Right cardiac atrium (tissue), 5 donors: Measurements from ENCODE around the gene RNF213. TPM values are rescaled to one million over a fixed set of nuclear protein-coding genes. Genes with fewer than 3 reads are reported as not detected.

Source experiments
- ATAC-seq, 2 donors: fragments of 200-7000 bp; cut with Tn5 transposase; one replicate each; pipeline versions ENCODE4 v1.8.0 to v1.9.1; 2020; ENCODE audit warnings: moderate library complexity in 2 of 2, mild to moderate bottlenecking in 1 of 2
- DNase-seq, 3 donors: peaks; one replicate each; pipeline ENCODE4 v3.0.0-alpha.2; 2020
- H3K27ac ChIP-seq: one replicate; pipeline ENCODE4 v1.5.1; 2013; ENCODE audit warnings: mild to moderate bottlenecking, low read length, control low read depth, moderate library complexity
- H3K27me3 ChIP-seq: one replicate; pipeline ENCODE4 v1.6.1; 2013; ENCODE audit not compliant: control insufficient read depth, insufficient read depth
- H3K4me1 ChIP-seq: one replicate; pipeline ENCODE4 v1.6.1; 2013; ENCODE audit warnings: low read length; ENCODE audit not compliant: control insufficient read depth, insufficient read depth
- H3K4me3 ChIP-seq: one replicate; pipeline ENCODE4 v1.5.1; 2013; ENCODE audit warnings: low read length, control low read depth
- H3K9me3 ChIP-seq: one replicate; pipeline ENCODE4 v1.6.1; 2013; ENCODE audit warnings: low read length; ENCODE audit not compliant: control insufficient read depth
- WGBS: extraction: QIAGEN DNeasy Blood & Tissue Kit; methylation state at CpG from one replicate; pipeline ENCODE4 v1.1.7; 2013; 5-methylcytosine and 5-hydroxymethylcytosine counted together
- intact Hi-C, 4 donors: fragments of 100-400 bp; cut with DNase I; formaldehyde crosslinking; loops; one replicate each; pipeline versions ENCODE4 v1.11.0 to v1.14.0; 2022 to 2023
- polyA plus RNA-seq: library from polyadenylated mRNA; stranded (reverse); fragments of 200-250 nt; gene quantifications from one replicate; pipeline ENCODE4 v1.2.3, GENCODE V29; 2013
- total RNA-seq, 4 donors: library from RNA; stranded (reverse); fragmentation: NEBNext Ultra II Directional; extraction: Animal tissue kit (Norgen Biotek cat#: 25700); gene quantifications; one replicate each; pipeline ENCODE4 v1.2.1, GENCODE V29; 2021
- donor health status: healthy with polysubstance abuse.
- donor health status: DM: no; HTN: yes; CAD: no.
- donor health status: DM: no; HTN: no; CAD: no.
- donor health status: DM: no; HTN: yes; CAD: no; lungs with severe emphysema.
- donor health status: DM: yes; HTN: yes; CAD: no.

The RNF213 gene
- total and polyA plus RNA-seq, 5 donors: 28.7 to 49.7 (median 43.0) TPM

DNA sequence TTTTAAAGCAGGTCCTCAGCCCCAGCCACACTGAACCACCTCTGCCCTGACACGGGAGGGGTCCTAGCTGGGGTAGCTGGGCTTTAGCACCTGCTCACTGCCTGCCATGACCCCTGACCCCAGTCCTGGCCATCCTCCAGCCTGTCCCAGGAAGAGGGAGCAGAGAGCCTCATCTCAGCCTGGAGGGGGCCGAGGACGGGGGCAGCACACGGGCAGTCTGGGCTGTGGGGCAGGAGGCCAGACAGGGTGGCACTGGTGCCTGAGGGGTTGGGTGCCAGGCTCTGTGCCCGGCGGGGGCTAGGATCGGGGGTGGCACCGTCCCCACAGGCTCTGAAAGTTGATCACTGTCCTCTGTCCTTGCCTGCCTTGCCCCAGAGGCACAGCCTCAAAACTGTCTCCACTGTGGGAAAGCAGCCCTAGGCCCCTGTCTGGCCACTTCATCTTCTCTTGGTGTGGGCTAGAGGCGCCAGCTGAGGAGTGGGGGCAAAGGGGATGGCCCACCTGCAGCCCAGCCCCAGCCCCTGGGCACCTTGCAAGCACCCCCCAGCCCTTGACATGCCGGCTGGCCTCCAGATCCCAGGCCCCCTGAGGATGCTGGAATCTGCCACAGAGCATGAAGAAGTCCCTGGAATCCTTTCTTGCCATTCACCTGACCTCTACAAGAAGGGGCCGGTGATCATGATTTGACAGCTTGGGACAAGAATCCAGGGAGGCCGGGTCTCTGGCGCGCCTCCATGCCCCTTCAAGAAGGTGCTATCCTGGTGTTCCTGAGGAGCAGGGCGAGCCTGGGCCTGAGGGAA lies 170.0 kb downstream of the RNF213 start:
- Histone ChIP-seq H3K4me3 (no peak overlapping the region), H3K9me3 (no peaks in the 10 kb centered on the region), H3K27me3 (no peaks in the 10 kb centered on the region), H3K4me1 (no peaks in the 10 kb centered on the region), H3K27ac (no peak overlapping the region)
- WGBS: 91% methylated on average over 15 of the region's 15 CpGs
- intact Hi-C loops: loop anchor here in 1 of 4 donors (10.0 kb wide), 1 partner anchor 144 kb away; no protein-coding TSS in a partner anchor
- peak in 2 of 3 donors; percentile 12 to 32 for DNase-seq
- ATAC-seq: no peak

DNA sequence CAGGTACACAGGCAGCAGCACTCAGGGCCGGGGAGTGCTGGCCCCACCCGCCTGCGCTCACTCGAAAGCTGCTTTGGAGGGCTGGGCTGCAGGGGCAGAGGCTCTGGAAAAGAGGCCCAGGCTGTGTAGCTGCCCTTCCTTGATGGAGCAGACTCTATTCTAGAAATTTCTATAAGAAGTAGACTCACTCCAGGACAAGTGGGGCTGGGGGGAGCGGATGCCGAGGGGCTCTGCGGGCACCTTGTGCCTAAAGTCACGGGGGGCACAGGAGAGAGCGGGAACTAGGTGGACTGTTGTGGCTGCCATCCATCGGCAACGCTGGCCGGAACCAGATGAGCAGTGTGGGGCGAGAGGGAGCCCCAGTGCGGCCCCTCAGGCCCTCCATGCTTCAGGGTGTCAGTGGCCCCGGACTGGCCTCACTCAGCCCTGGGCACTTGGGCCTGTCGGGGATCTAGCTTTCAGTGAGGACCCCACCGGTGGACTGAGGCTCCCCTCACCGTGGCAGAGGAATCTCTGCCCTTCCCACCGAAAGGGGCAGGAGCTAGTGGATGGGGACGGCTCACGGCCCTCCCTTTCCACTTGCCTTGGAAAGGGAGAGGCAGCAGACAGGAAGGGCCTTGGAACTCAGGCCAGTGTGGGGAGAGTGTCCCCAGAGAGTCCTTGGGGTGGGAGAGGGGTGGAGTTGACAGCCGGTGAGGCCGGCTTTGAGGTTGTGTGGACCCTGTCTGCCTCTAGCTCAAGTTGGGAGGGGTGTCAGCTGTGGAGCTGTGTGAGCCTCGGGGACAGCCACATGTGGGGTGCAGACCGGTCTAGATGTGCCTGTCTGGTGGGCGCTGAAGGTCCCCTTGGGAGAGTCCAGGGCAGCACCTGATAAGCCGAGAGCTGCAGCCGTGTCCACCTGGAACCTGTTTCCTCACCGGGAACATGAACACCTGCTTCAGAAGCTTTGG lies 170.9 kb downstream of the RNF213 start:
- intact Hi-C loops: loop anchor here in 1 of 4 donors (10.0 kb wide), 1 partner anchor 143 kb away; no protein-coding TSS in a partner anchor
- ATAC-seq: no peak
- no peaks in the 10 kb centered on the region for H3K27me3 ChIP-seq
- 88% methylated on average over 29 of the region's 29 CpGs for WGBS
- H3K4me1 ChIP-seq: no peaks in the 10 kb centered on the region
- peak in 2 of 3 donors; percentile 4 to 39 for DNase-seq
- no peak overlapping the region for H3K27ac ChIP-seq
- no peak overlapping the region for H3K4me3 ChIP-seq
- no peaks in the 10 kb centered on the region for H3K9me3 ChIP-seq

- Histone ChIP-seq H3K27me3 (no peaks in the 10 kb centered on the region), H3K9me3 (no peaks in the 10 kb centered on the region), H3K4me3 (no peak overlapping the region), H3K27ac (no peak overlapping the region), H3K4me1 (no peaks in the 10 kb centered on the region)
- ATAC-seq: no peak
- WGBS: 81% methylated on average over 15 of the region's 15 CpGs
- intact Hi-C loops: loop anchor here in 1 of 4 donors (10.0 kb wide), 1 partner anchor 142 kb away; no protein-coding TSS in a partner anchor
- DNase-seq: peak in 2 of 3 donors; percentile 6 to 55
Measured at GRCh38 chr17:80432350-80432955, 171.8 kb downstream of the RNF213 start.

- ATAC-seq (no peak), DNase-seq (peak in 2 of 3 donors; percentile 6 to 31)
- Histone ChIP-seq H3K27me3 (no peaks in the 10 kb centered on the region), H3K27ac (no peak overlapping the region), H3K4me3 (no peak overlapping the region), H3K9me3 (no peaks in the 10 kb centered on the region), H3K4me1 (no peaks in the 10 kb centered on the region)
- intact Hi-C loops: loop anchor here in 1 of 4 donors (10.0 kb wide), 1 partner anchor 142 kb away; no protein-coding TSS in a partner anchor
- WGBS: 89% methylated on average over 6 of the region's 6 CpGs
Measured at GRCh38 chr17:80432961-80433550, 172.4 kb downstream of the RNF213 start.

GRCh38 chr17:80433916-80434666 lies 173.4 kb downstream of the RNF213 start:
- no peaks in the 10 kb centered on the region for H3K9me3 ChIP-seq
- ATAC-seq (no peak), DNase-seq (peak in 1 of 3 donors; percentile 7)
- WGBS: 80% methylated on average over 12 of the region's 12 CpGs
- no peaks in the 10 kb centered on the region for H3K27me3 ChIP-seq
- intact Hi-C loops: loop anchor here in 1 of 4 donors (10.0 kb wide), 1 partner anchor 141 kb away; no protein-coding TSS in a partner anchor
- H3K4me3 ChIP-seq: no peak overlapping the region
- H3K4me1 ChIP-seq: no peaks in the 10 kb centered on the region
- no peak overlapping the region for H3K27ac ChIP-seq

GRCh38 chr17:80437532-80437931 lies 176.9 kb downstream of the RNF213 start:
- intact Hi-C loops: loop anchor here in 1 of 4 donors (10.0 kb wide), 1 partner anchor 137 kb away; no protein-coding TSS in a partner anchor
- DNase-seq (no peak), ATAC-seq (no peak)
- Histone ChIP-seq H3K4me1 (no peaks in the 10 kb centered on the region), H3K9me3 (no peaks in the 10 kb centered on the region), H3K27me3 (no peaks in the 10 kb centered on the region), H3K4me3 (no peak overlapping the region), H3K27ac (no peak overlapping the region)
- 84% methylated on average over 10 of the region's 10 CpGs for WGBS

- H3K9me3 ChIP-seq: no peaks in the 10 kb centered on the region
- H3K4me1 ChIP-seq: no peaks in the 10 kb centered on the region
- no peak overlapping the region for H3K27ac ChIP-seq
- no peaks in the 10 kb centered on the region for H3K27me3 ChIP-seq
- ATAC-seq (no peak), DNase-seq (peak in 1 of 3 donors; percentile 31)
- H3K4me3 ChIP-seq: no peak overlapping the region
- intact Hi-C loops: loop anchor here in 1 of 4 donors (10.0 kb wide), 1 partner anchor 136 kb away; no protein-coding TSS in a partner anchor
- 97% methylated on average over 5 of the region's 5 CpGs for WGBS
Measured at GRCh38 chr17:80438806-80439205, 178.2 kb downstream of the RNF213 start.

DNA sequence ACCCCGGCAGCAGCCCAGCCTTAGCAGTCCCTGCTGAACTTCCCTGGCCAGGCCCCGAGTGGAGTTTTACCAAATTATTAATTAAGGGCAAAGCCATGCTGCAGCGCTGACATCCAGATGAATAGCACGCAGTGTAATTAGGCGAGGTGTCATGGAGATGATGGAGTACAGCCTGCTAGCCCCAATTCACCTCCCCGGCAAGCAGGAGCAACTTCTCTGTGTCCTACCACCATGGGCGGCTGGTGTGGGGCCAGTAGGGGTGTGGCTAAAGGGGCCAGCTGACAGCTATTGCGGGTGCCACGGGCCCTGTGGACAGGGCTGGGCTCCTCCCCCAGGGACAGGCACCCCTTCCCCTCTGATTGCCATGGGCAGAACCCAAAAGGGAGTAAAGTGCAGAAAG lies 178.8 kb downstream of the RNF213 start:
- intact Hi-C loops: loop anchor here in 1 of 4 donors (10.0 kb wide), 1 partner anchor 135 kb away; no protein-coding TSS in a partner anchor
- Histone ChIP-seq H3K4me3 (no peak overlapping the region), H3K4me1 (no peaks in the 10 kb centered on the region), H3K9me3 (no peaks in the 10 kb centered on the region), H3K27ac (no peak overlapping the region), H3K27me3 (no peaks in the 10 kb centered on the region)
- no peak for DNase-seq
- no peak for ATAC-seq
- WGBS: 71% methylated on average over 9 of the region's 9 CpGs

DNA sequence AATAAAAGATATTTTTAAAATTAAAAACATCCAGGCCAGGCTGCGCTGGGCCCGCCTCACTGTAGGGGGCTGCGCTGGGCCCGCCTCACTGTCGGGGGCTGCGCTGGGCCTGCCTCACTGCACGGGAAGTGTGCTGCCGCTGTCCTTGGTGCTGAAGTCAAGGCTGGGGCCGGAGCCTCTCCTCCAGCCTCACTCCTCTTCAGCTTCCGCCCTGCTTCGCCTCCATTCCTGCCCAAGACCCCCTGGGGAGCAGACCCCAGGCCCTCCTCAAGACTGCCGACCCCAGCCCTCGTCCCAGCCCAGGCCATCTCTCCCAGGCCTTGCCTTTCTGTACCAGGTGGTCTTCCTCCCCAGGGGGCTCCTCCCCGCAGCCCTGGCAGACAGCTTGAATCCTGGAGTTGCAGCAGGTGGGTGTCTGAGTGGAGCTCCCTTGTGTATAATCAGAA lies 180.5 kb downstream of the RNF213 start:
- Histone ChIP-seq H3K4me3 (no peak overlapping the region), H3K27me3 (no peaks in the 10 kb centered on the region), H3K9me3 (no peaks in the 10 kb centered on the region), H3K27ac (no peak overlapping the region), H3K4me1 (no peaks in the 10 kb centered on the region)
- DNase-seq (peak; percentile 49 to 83 (median 78)), ATAC-seq (peak; percentile 46 to 51)
- intact Hi-C loops: no loop called here
- 27% methylated on average over 14 of the region's 14 CpGs for WGBS
